HEK293 (cell line): ENCODE results near the gene IFRD2.
"Not testable (repeated sequence)": the region's sequence is repeated elsewhere in the genome, so short reads cannot be mapped to it uniquely, and the experiment has no call there.

Source experiments
- CTCF ChIA-PET: fragments of 350-600 bp; formaldehyde crosslinking; extraction: SDS; loops from one replicate; lab custom pipeline; 2021; ENCODE audit warnings: antibody characterized with exemption; lab: Yijun Ruan, JAX
- POLR2A ChIA-PET: fragments of 300-600 bp; formaldehyde crosslinking; extraction: SDS; loops from one replicate; lab custom pipeline; 2020; ENCODE audit warnings: antibody characterized with exemption, inconsistent platforms; lab: Yijun Ruan, JAX
- H3K27ac ChIP-seq: fragments of 200-500 bp; sonication (Bioruptor generic); 2 replicates; pipeline ENCODE4 v1.5.1; 2014; ENCODE audit warnings: low read depth, low read length, control low read depth, inconsistent platforms; ENCODE audit errors: extremely low read depth
- H3K36me3 ChIP-seq, 2 experiments: fragments of 200-500 bp in 1 of 2; sonication (Bioruptor generic) in 1 of 2; 1 replicate in 1 of 2; 2 replicates in 1 of 2; pipeline ENCODE4 v1.5.1; 2014 to 2017; ENCODE audit warnings: inconsistent platforms in 2 of 2, low read length in 2 of 2; ENCODE audit not compliant: control insufficient read depth in 2 of 2, insufficient read depth in 1 of 2
- H3K4me1 ChIP-seq: fragments of 200-500 bp; sonication (Bioruptor generic); 2 replicates; pipeline ENCODE4 v1.5.1; 2014; ENCODE audit warnings: mild to moderate bottlenecking, low read length, inconsistent platforms; ENCODE audit not compliant: control insufficient read depth, insufficient read depth
- H3K4me3 ChIP-seq: 2 replicates; pipeline ENCODE4 v1.5.1; 2011; ENCODE audit warnings: low read depth, mild to moderate bottlenecking, control low read depth, low read length, moderate library complexity
- H3K9me3 ChIP-seq: fragments of 200-500 bp; sonication (Bioruptor generic); 2 replicates; pipeline ENCODE4 v1.5.1; 2014; ENCODE audit warnings: low read depth, low read length, inconsistent platforms; ENCODE audit not compliant: control insufficient read depth, insufficient read depth
- OSR2 ChIP-seq: fragments of 450-650 bp; formaldehyde crosslinking; IDR thresholded peaks from 2 replicates; pipeline ENCODE4 v1.5.1; 2016; ENCODE audit warnings: missing biosample characterization, missing genetic modification characterization
- PRDM10 ChIP-seq: fragments of 450-650 bp; formaldehyde crosslinking; IDR thresholded peaks from 2 replicates; pipeline ENCODE4 v1.5.1; 2016; ENCODE audit warnings: missing biosample characterization, missing genetic modification characterization
- SP2 ChIP-seq: fragments of 450-650 bp; formaldehyde crosslinking; IDR thresholded peaks from 2 replicates; pipeline ENCODE4 v1.5.1; 2016; ENCODE audit warnings: missing biosample characterization, missing genetic modification characterization
- ZBTB1 ChIP-seq: fragments of 450-650 bp; formaldehyde crosslinking; IDR thresholded peaks from 2 replicates; pipeline ENCODE4 v1.5.1; 2016; ENCODE audit warnings: missing biosample characterization, missing genetic modification characterization
- ZNF114 ChIP-seq: fragments of 450-650 bp; formaldehyde crosslinking; IDR thresholded peaks from 2 replicates; pipeline ENCODE4 v1.5.0; 2017; ENCODE audit warnings: missing biosample characterization, missing genetic modification characterization
- ZNF132 ChIP-seq: fragments of 450-650 bp; formaldehyde crosslinking; IDR thresholded peaks from 2 replicates; pipeline ENCODE4 v1.5.1; 2017; ENCODE audit warnings: missing biosample characterization, missing genetic modification characterization, borderline replicate concordance
- ZNF274 ChIP-seq, 2 experiments: fragments of 200-500 bp in 1 of 2; fragments of 450-650 bp in 1 of 2; sonication (Bioruptor generic) in 1 of 2; formaldehyde crosslinking in 1 of 2; IDR thresholded peaks; 2 replicates each; pipeline versions ENCODE4 v1.5.1 to v1.6.1; 2014 to 2016; ENCODE audit warnings: borderline replicate concordance in 1 of 2, inconsistent platforms in 1 of 2, low read length in 1 of 2, missing biosample characterization in 1 of 2, missing genetic modification characterization in 1 of 2
- ZNF280C ChIP-seq: fragments of 450-650 bp; formaldehyde crosslinking; IDR thresholded peaks from 2 replicates; pipeline ENCODE4 v1.5.1; 2016; ENCODE audit warnings: missing biosample characterization, missing genetic modification characterization
- ZNF292 ChIP-seq: fragments of 450-650 bp; formaldehyde crosslinking; IDR thresholded peaks from 2 replicates; pipeline ENCODE4 v1.5.1; 2016; ENCODE audit warnings: low read depth, missing biosample characterization, missing genetic modification characterization, borderline replicate concordance
- ZNF341 ChIP-seq: fragments of 450-650 bp; formaldehyde crosslinking; IDR thresholded peaks from 2 replicates; pipeline ENCODE4; 2016; ENCODE audit warnings: low read depth, missing biosample characterization, missing genetic modification characterization
- ZNF501 ChIP-seq: fragments of 450-650 bp; formaldehyde crosslinking; IDR thresholded peaks from 2 replicates; pipeline ENCODE4 v1.5.1; 2016; ENCODE audit warnings: missing biosample characterization, missing genetic modification characterization
- ZNF585B ChIP-seq: fragments of 450-650 bp; formaldehyde crosslinking; IDR thresholded peaks from 2 replicates; pipeline ENCODE4 v1.5.1; 2016; ENCODE audit warnings: missing biosample characterization, missing genetic modification characterization
- ZNF624 ChIP-seq: fragments of 450-650 bp; formaldehyde crosslinking; IDR thresholded peaks from 2 replicates; pipeline ENCODE4 v1.5.1; 2017; ENCODE audit warnings: missing biosample characterization, missing genetic modification characterization
- ZNF664 ChIP-seq: fragments of 450-650 bp; formaldehyde crosslinking; IDR thresholded peaks from 2 replicates; pipeline ENCODE4 v1.5.1; 2016; ENCODE audit warnings: missing biosample characterization, missing genetic modification characterization
- ZNF707 ChIP-seq: fragments of 450-650 bp; formaldehyde crosslinking; IDR thresholded peaks from 2 replicates; pipeline ENCODE4 v1.5.1; 2016; ENCODE audit warnings: missing biosample characterization, missing genetic modification characterization
- ZNF791 ChIP-seq: fragments of 450-650 bp; formaldehyde crosslinking; IDR thresholded peaks from 2 replicates; pipeline ENCODE4 v1.5.1; 2016; ENCODE audit warnings: missing biosample characterization, missing genetic modification characterization
- ZSCAN16 ChIP-seq: fragments of 450-650 bp; formaldehyde crosslinking; IDR thresholded peaks from 2 replicates; pipeline ENCODE4 v1.5.1; 2016; ENCODE audit warnings: missing biosample characterization, missing genetic modification characterization
- ZSCAN30 ChIP-seq: fragments of 450-650 bp; IDR thresholded peaks from 2 replicates; pipeline ENCODE4 v1.5.1; 2018; ENCODE audit warnings: missing biosample characterization, mild to moderate bottlenecking, missing genetic modification characterization, moderate library complexity
- ZSCAN4 ChIP-seq: fragments of 450-650 bp; formaldehyde crosslinking; IDR thresholded peaks from 2 replicates; pipeline ENCODE4 v1.5.1; 2017; ENCODE audit warnings: missing biosample characterization, missing genetic modification characterization
- TF ChIP-seq, protein P1 (sequence below): fragments of 450-650 bp; formaldehyde crosslinking; optimal IDR thresholded peaks from 2 replicates; pipeline ENCODE3; 2016; ENCODE audit warnings: missing biosample characterization, mild to moderate bottlenecking, missing genetic modification characterization
- TF ChIP-seq, protein P2 (sequence below): fragments of 450-650 bp; formaldehyde crosslinking; conservative IDR thresholded peaks from 2 replicates; pipeline ENCODE4 v1.5.1; 2016; ENCODE audit warnings: low read depth, missing biosample characterization, missing genetic modification characterization

The IFRD2 gene

DNA sequence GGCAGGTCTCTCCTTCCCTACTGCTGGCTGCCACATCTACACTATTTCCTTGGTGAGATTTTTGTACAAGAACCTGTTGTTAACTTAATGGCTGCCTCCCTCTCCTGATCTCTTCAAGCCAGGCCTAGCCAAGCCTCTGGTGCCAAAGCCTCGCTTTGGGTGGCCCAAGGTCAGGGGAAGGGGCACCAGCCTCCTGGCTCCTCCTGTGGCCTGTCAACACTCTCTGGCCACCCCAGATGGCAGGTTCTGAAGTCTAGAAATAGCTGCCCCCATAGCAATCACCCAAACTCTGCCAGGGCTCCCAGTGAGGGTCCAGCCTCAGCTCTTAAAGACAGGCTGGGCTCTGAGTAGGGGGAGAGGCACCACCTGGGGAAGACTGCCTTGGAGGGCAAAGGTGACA lies 5.0 kb downstream of the IFRD2 start (continued):
- no peak for TF ChIP-seq PRDM10 (tag by site-specific recombination)
- TF ChIP-seq, all 188 proteins: peak for 0

GRCh38 chr3:50286322-50287227 lies 5.7 kb downstream of the IFRD2 start:
- Histone ChIP-seq H3K27ac (no peak overlapping the region), H3K4me3 (no peak overlapping the region), H3K4me1 (no peaks in the 10 kb centered on the region), H3K36me3 (peaks cover 0 to 46% of the 10 kb centered on the region in 2 experiments; a peak in 1 of 3 replicates), H3K9me3 (no peaks in the 10 kb centered on the region)
- CTCF ChIA-PET = no interaction called here
- TF ChIP-seq ZNF501 (tag by site-specific recombination) (no peak), OSR2 (tag by site-specific recombination) (no peak), ZNF280C (tag by site-specific recombination) (no peak), ZNF585B (tag by site-specific recombination) (no peak), ZNF664 (no peak), ZNF341 (tag by site-specific recombination) (no peak), ZNF274 (IDR thresholded peaks at IDR 0.05; ENCODE audit: low read length) (no peak), ZNF274 (tag by site-specific recombination; IDR thresholded peaks at IDR 0.05; ENCODE audit: borderline replicate concordance) (no peak), ZNF624 (no peak), ZNF114 (tag by site-specific recombination) (no peak), ZNF791 (tag by site-specific recombination) (no peak), ZNF292 (tag by site-specific recombination) (no peak), ZSCAN16 (tag by site-specific recombination) (no peak), ZBTB1 (tag by site-specific recombination) (no peak), ZNF132 (tag by site-specific recombination) (no peak), ZSCAN30 (tag by site-specific recombination) (no peak), ZNF707 (tag by site-specific recombination) (no peak), ZSCAN4 (tag by site-specific recombination) (no peak), SP2 (tag by site-specific recombination) (no peak)
- TF ChIP-seq, protein P1, sequence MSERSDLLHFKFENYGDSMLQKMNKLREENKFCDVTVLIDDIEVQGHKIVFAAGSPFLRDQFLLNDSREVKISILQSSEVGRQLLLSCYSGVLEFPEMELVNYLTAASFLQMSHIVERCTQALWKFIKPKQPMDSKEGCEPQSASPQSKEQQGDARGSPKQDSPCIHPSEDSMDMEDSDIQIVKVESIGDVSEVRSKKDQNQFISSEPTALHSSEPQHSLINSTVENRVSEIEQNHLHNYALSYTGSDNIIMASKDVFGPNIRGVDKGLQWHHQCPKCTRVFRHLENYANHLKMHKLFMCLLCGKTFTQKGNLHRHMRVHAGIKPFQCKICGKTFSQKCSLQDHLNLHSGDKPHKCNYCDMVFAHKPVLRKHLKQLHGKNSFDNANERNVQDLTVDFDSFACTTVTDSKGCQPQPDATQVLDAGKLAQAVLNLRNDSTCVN (tag by site-specific recombination) = no peak
- TF ChIP-seq, protein P2, sequence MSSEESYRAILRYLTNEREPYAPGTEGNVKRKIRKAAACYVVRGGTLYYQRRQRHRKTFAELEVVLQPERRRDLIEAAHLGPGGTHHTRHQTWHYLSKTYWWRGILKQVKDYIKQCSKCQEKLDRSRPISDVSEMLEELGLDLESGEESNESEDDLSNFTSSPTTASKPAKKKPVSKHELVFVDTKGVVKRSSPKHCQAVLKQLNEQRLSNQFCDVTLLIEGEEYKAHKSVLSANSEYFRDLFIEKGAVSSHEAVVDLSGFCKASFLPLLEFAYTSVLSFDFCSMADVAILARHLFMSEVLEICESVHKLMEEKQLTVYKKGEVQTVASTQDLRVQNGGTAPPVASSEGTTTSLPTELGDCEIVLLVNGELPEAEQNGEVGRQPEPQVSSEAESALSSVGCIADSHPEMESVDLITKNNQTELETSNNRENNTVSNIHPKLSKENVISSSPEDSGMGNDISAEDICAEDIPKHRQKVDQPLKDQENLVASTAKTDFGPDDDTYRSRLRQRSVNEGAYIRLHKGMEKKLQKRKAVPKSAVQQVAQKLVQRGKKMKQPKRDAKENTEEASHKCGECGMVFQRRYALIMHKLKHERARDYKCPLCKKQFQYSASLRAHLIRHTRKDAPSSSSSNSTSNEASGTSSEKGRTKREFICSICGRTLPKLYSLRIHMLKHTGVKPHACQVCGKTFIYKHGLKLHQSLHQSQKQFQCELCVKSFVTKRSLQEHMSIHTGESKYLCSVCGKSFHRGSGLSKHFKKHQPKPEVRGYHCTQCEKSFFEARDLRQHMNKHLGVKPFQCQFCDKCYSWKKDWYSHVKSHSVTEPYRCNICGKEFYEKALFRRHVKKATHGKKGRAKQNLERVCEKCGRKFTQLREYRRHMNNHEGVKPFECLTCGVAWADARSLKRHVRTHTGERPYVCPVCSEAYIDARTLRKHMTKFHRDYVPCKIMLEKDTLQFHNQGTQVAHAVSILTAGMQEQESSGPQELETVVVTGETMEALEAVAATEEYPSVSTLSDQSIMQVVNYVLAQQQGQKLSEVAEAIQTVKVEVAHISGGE = no peak
- POLR2A ChIA-PET = no interaction called here

GRCh38 chr3:50284121-50284520 lies 8.1 kb downstream of the IFRD2 start:
- H3K36me3 ChIP-seq = peaks cover 0 to 30% of the 10 kb centered on the region in 2 experiments; a peak in 1 of 3 replicates
- H3K4me1 ChIP-seq, H3K27ac ChIP-seq, H3K9me3 ChIP-seq, CTCF ChIA-PET, H3K4me3 ChIP-seq: not testable (repeated sequence)
- POLR2A ChIA-PET = interaction anchor here (0.6 to 1.1 kb wide), 3 partner anchors 13 to 49 kb away, joined by 3 to 8 read pairs (median 4); no protein-coding TSS in a partner anchor
